ENCODE results near the gene LRP3.

- no peak for TF ChIP-seq GATA3 (IDR thresholded peaks at IDR 0.05; ENCODE audit: low read depth, low read length)
- no peak for TF ChIP-seq GATA2 (IDR thresholded peaks at IDR 0.05; ENCODE audit: low read depth, low read length)
Observed at GRCh38 chr19:33252418-33252962, 58.4 kb downstream of the LRP3 start.

All from SH-SY5Y (cell line).